ENCODE measurements around the gene BRD3. TPM values are rescaled to one million over a fixed set of nuclear protein-coding genes. Genes with fewer than 3 reads are reported as not detected.
"Not testable (repeated sequence)": the region's sequence is repeated elsewhere in the genome, so short reads cannot be mapped to it uniquely, and the experiment has no call there.

BRD3 gene
- total RNA-seq, 2 experiments from 2014 or later: 36.6 to 37.2 TPM

DNA sequence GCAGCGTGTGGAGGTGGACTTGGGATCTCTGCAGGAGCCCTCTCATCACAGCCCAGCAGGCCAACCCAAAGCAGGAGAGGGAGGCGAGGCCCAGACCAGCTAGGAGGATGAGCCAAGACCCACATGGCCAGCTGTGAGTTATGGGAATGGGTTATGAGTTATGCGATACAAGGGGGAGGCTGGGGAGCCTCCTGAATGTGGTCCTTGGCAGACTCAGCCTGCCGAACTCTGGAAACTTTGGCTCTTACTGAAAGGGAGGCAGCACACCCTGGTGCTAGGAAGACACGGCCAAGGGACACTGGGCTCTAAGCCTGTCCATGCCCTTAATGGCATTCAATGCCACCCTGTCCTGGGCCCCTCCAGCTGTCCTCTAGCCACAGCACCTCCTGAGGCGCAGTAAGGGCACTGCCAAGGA, 68.0 kb downstream of the BRD3 start:
- CTCF ChIA-PET: interaction anchor here (1.3 kb wide), 1 partner anchor 218 kb away, joined by 5 read pairs; no protein-coding TSS in a partner anchor
- POLR2A ChIA-PET: no interaction called here

- POLR2A ChIA-PET: no interaction called here
- CTCF ChIA-PET: interaction anchor here (1.3 kb wide), 1 partner anchor 218 kb away, joined by 5 read pairs; no protein-coding TSS in a partner anchor
Measured at GRCh38 chr9:133998915-133999595, 68.8 kb downstream of the BRD3 start.

DNA sequence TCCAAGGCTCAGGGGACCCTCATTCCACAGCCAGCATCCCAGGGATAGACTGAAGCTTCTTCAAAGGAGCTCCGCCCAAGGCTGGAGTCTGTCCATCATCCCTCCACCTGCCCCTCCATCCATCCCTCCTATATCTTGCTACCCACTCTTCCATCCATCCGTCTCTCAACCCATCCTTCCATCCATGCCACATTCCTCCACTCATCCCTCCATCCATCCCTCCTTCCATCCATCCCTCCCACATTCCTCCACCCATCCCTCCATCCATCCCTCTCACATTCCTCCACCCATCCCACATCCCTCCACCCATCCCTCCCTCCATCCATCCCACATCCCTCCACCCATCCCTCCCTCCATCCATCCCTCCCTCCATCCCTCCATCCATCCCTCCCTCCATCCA, 70.2 kb downstream of the BRD3 start:
- POLR2A ChIA-PET: no interaction called here
- CTCF ChIA-PET: interaction anchor here (0.7 kb wide), 1 partner anchor 205 kb away, joined by 3 read pairs; no protein-coding TSS in a partner anchor

GRCh38 chr9:133996531-133997520, 71.0 kb downstream of the BRD3 start:
- ChIA-PET CTCF (interaction anchor here (0.7 to 1.4 kb wide), 2 partner anchors 13 to 205 kb away, joined by 3 read pairs; no protein-coding TSS in a partner anchor), POLR2A (no interaction called here)

GRCh38 chr9:133995012-133995896, 72.6 kb downstream of the BRD3 start:
- ChIA-PET POLR2A (no interaction called here), CTCF (interaction anchor here (0.7 to 3.7 kb wide), 15 partner anchors 8 to 592 kb away, joined by 3 to 64 read pairs (median 7); no protein-coding TSS in a partner anchor)

- ChIA-PET POLR2A (interaction anchor here (0.6 kb wide), 1 partner anchor 31 kb away, joined by 7 read pairs; the partner anchor contains the start of gene BRD3OS), CTCF (interaction anchor here (0.5 to 3.7 kb wide), 19 partner anchors 9 to 591 kb away, joined by 3 to 64 read pairs (median 6); partner anchors contain the start of gene BRD3OS)
Measured at GRCh38 chr9:133994353-133995011, 73.3 kb downstream of the BRD3 start.

GRCh38 chr9:133993635-133994253, 74.1 kb downstream of the BRD3 start:
- ChIA-PET POLR2A (interaction anchor here (1.1 kb wide), 1 partner anchor 72 kb away, joined by 3 read pairs; no protein-coding TSS in a partner anchor), CTCF (interaction anchor here (0.5 to 3.7 kb wide), 17 partner anchors 9 to 590 kb away, joined by 3 to 64 read pairs (median 7); partner anchors contain the start of gene BRD3OS)

DNA sequence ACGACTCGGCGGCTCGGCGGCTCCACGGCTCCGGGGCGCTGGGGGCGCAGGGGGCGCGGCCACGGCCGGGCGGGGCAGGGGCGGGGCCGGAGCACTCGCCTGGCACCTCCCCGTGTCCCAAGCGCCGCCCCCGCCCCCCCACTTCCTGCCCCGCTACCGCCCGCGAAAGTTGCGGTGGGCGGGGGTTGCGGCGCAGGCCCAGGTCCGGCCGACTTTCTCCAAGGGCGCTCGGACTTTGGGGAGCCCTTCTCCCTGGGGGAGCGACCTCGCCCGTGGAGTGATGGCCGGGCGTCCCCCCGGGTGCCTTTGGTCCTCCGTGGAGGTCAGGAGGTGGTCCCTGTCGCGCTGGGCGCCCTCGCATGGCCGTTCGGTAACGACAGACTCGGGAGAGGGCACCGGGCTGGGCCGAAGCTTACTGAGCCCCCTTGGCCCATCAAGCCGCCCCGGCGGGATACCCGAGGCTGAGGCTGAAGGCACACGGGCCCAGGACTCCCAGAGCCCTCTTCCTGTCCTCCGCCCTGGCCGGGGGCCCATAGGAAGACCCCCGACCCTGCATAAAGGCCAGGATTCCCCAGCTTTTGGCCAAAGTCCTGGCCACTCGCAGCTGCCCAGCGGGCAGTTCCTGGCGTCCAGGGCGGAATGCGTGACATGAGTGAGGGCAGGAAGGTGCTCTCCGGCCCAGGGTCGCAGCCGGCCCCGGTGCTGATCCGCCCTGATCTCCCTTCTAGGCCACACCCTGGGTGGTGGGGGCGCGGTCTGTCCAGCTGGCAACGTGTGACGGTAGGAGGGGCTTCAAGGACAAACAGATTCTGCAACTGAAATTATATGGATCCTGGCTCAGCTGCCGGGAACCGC, 74.8 kb downstream of the BRD3 start:
- ChIA-PET CTCF (interaction anchor here (0.9 to 3.7 kb wide), 9 partner anchors 32 to 253 kb away, joined by 4 to 64 read pairs (median 7); partner anchors contain the start of gene BRD3OS), POLR2A (interaction anchor here (1.1 kb wide), 1 partner anchor 73 kb away, joined by 3 read pairs; no protein-coding TSS in a partner anchor)

- ChIA-PET CTCF (interaction anchor here (1.3 to 3.7 kb wide), 4 partner anchors 34 to 210 kb away, joined by 4 to 64 read pairs (median 34); partner anchors contain the start of gene BRD3OS), POLR2A (no interaction called here)
Measured at GRCh38 chr9:133991964-133992779, 75.7 kb downstream of the BRD3 start, which contains the start of gene VAV2. Gene VAV2 (minus strand): TSS chr9:133992324. CDS start chr9:133992278, 46 bp downstream.

- ChIA-PET CTCF (interaction anchor here (1.3 kb wide), 1 partner anchor 35 kb away, joined by 4 read pairs; the partner anchor contains the start of gene BRD3OS), POLR2A (no interaction called here)
Measured at GRCh38 chr9:133991214-133991921, 76.5 kb downstream of the BRD3 start.

DNA sequence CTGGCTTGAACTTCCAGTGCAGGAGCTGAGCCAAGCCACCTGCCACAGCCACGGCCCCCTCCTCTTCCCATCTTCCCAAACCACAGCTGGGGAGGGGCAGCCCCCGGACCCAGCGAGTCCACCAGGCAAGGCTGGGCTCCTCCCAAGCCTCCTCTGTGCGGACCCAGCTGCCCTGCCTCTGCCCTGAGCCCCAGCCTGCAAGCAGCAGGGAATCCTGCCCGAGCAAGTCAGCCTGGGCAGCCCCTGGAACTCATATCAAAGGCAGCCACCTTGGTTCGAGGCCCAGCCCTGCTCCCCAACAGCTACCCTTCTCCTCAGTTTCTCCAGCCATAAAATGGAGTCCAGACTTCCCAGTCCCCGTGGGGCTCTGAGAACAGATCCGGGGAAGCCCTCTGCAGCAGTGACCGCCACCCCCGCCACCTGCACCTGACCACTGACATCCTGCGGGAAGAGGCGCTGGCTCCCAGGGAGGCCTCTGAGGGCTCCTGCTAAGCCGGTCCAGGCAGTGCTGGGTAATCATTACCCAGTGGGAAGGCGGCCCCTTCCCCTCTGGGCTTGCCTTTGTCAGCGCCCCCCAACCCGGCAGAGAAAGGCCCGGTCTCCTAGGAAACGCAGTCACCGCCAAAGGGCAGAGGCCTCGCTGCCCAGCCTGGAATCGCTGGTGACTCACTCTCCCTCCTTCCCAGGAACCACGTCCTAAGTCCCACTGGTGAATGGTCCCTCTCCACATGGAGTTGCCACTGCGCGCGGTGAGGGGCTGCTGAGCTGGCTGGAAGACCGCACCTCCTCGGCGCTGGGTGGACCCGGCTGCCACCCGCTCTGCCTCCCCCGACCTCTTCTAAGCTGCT, 77.2 kb downstream of the BRD3 start:
- ChIA-PET CTCF (interaction anchor here (1.3 kb wide), 1 partner anchor 35 kb away, joined by 4 read pairs; the partner anchor contains the start of gene BRD3OS), POLR2A (no interaction called here)

- POLR2A ChIA-PET: no interaction called here
- CTCF ChIA-PET: no interaction called here
Measured at GRCh38 chr9:133989625-133990365, 78.0 kb downstream of the BRD3 start.

DNA sequence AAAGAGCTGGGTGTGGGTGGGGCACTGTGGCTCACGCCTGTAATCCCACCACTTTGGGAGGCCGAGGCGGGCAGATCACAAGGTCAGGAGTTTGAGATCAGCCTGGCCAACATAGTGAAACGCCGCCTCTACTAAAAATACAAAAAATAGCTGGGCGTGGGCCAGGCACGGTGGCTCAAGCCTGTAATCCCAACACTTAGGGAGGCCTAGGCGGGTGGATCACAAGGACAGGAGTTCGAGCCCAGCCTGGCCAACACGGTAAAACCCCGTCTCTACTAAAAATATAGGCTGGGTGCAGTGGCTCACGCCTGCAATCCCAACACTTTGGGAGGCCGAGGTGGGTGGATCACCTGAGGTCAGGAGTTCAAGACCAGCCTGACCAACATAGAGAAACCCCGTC, 79.1 kb downstream of the BRD3 start:
- POLR2A ChIA-PET: not testable (repeated sequence)

More for the DNA sequence above, 79.1 kb downstream of the BRD3 start:
- CTCF ChIA-PET: not testable (repeated sequence)
